ENCODE measurements around the gene OR10A3. TPM values are rescaled to one million over a fixed set of nuclear protein-coding genes. Genes with fewer than 3 reads are reported as not detected.

The OR10A3 gene
- total RNA-seq, 1 experiment from 2014 or later = not detected

GRCh38 chr11:7977232-7977917 is 35.9 kb upstream of the OR10A3 start:
- Histone ChIP-seq H3K36me3 (ENCODE audit: insufficient read depth, low read length, poor library complexity, severe bottlenecking) (no peaks in the 10 kb centered on the region), H3K27ac (ENCODE audit: low read depth, low read length, poor library complexity, severe bottlenecking) (no peak overlapping the region), H3K27me3 (replicated peaks; ENCODE audit: insufficient read depth, low read depth, low read length, poor library complexity) (no peaks in the 10 kb centered on the region), H3K4me3 (ENCODE audit: low read depth, low read length, poor library complexity, severe bottlenecking) (no peak overlapping the region), H3K9me3 (ENCODE audit: low read depth, low read length, poor library complexity, severe bottlenecking) (no peaks in the 10 kb centered on the region), H3K4me1 (ENCODE audit: insufficient read depth, low read length, poor library complexity, severe bottlenecking) (no peaks in the 10 kb centered on the region)
- ChIA-PET CTCF (no interaction called here), POLR2A (ENCODE audit: low non-redundant PET) (no interaction called here)
- intact Hi-C loops (cut with micrococcal nuclease; ENCODE audit: unreplicated experiment) = no loop called here
- DNase-seq (ENCODE audit: low spot score) = no peak
- BruUV-seq (replicated peaks) = no TSS peak
- TF ChIP-seq CTCF (conservative IDR thresholded peaks at IDR 0.05; ENCODE audit: low read depth, low read length) (no peak), EZH2 (IDR thresholded peaks at IDR 0.05; ENCODE audit: borderline replicate concordance, low read depth, low read length, poor library complexity, severe bottlenecking) (no peak)

- ChIA-PET CTCF (no interaction called here), POLR2A (ENCODE audit: low non-redundant PET) (no interaction called here)
- H3K4me1 ChIP-seq (ENCODE audit: insufficient read depth, low read length, poor library complexity, severe bottlenecking) = no peaks in the 10 kb centered on the region
- TF ChIP-seq EZH2 (IDR thresholded peaks at IDR 0.05; ENCODE audit: borderline replicate concordance, low read depth, low read length, poor library complexity, severe bottlenecking) (no peak), CTCF (conservative IDR thresholded peaks at IDR 0.05; ENCODE audit: low read depth, low read length) (no peak)
- H3K36me3 ChIP-seq (ENCODE audit: insufficient read depth, low read length, poor library complexity, severe bottlenecking) = no peaks in the 10 kb centered on the region
- no peak for DNase-seq (ENCODE audit: low spot score)
- H3K9me3 ChIP-seq (ENCODE audit: low read depth, low read length, poor library complexity, severe bottlenecking) = no peaks in the 10 kb centered on the region
- H3K27me3 ChIP-seq (replicated peaks; ENCODE audit: insufficient read depth, low read depth, low read length, poor library complexity) = no peaks in the 10 kb centered on the region
- no peak overlapping the region for H3K4me3 ChIP-seq (ENCODE audit: low read depth, low read length, poor library complexity, severe bottlenecking)
- BruUV-seq (replicated peaks) = no TSS peak
- no peak overlapping the region for H3K27ac ChIP-seq (ENCODE audit: low read depth, low read length, poor library complexity, severe bottlenecking)
- intact Hi-C loops (cut with micrococcal nuclease; ENCODE audit: unreplicated experiment) = no loop called here
Observed at GRCh38 chr11:7974668-7975067, 33.2 kb upstream of the OR10A3 start.

GRCh38 chr11:7973011-7973410 is 31.5 kb upstream of the OR10A3 start:
- Histone ChIP-seq H3K4me3 (ENCODE audit: low read depth, low read length, poor library complexity, severe bottlenecking) (no peak overlapping the region), H3K27me3 (replicated peaks; ENCODE audit: insufficient read depth, low read depth, low read length, poor library complexity) (peaks cover 10% of the 10 kb centered on the region), H3K27ac (ENCODE audit: low read depth, low read length, poor library complexity, severe bottlenecking) (no peak overlapping the region), H3K9me3 (ENCODE audit: low read depth, low read length, poor library complexity, severe bottlenecking) (no peaks in the 10 kb centered on the region), H3K36me3 (ENCODE audit: insufficient read depth, low read length, poor library complexity, severe bottlenecking) (no peaks in the 10 kb centered on the region), H3K4me1 (ENCODE audit: insufficient read depth, low read length, poor library complexity, severe bottlenecking) (no peaks in the 10 kb centered on the region)
- BruUV-seq (replicated peaks) = no TSS peak
- ChIA-PET POLR2A (ENCODE audit: low non-redundant PET) (no interaction called here), CTCF (no interaction called here)
- intact Hi-C loops (cut with micrococcal nuclease; ENCODE audit: unreplicated experiment) = no loop called here
- TF ChIP-seq CTCF (conservative IDR thresholded peaks at IDR 0.05; ENCODE audit: low read depth, low read length) (no peak), EZH2 (IDR thresholded peaks at IDR 0.05; ENCODE audit: borderline replicate concordance, low read depth, low read length, poor library complexity, severe bottlenecking) (no peak)
- no peak for DNase-seq (ENCODE audit: low spot score)

Data from A673 (cell line).